Neural crest cell (in vitro differentiated cells): ENCODE results near the gene EXPH5. TPM values are rescaled to one million over a fixed set of nuclear protein-coding genes. Genes with fewer than 3 reads are reported as not detected.

Source experiments
- DNase-seq: peaks from one replicate; pipeline ENCODE4 v3.0.0; 2021; ENCODE audit warnings: low read depth, mixed read lengths, low spot score
- H3K27ac Mint-ChIP-seq: one replicate; pipeline ENCODE4 v1.8.0; 2021; ENCODE audit warnings: mild to moderate bottlenecking, mixed read lengths; ENCODE audit not compliant: unreplicated experiment
- H3K27me3 Mint-ChIP-seq: 2 replicates; pipeline ENCODE4 v1.8.0; 2021; ENCODE audit warnings: low read depth, mild to moderate bottlenecking, mixed read lengths
- H3K36me3 Mint-ChIP-seq: 2 replicates; pipeline ENCODE4 v1.8.0; 2021; ENCODE audit warnings: low read depth, mild to moderate bottlenecking, mixed read lengths
- H3K4me1 Mint-ChIP-seq: 2 replicates; pipeline ENCODE4 v1.8.0; 2021; ENCODE audit warnings: mixed read lengths
- H3K4me3 Mint-ChIP-seq: one replicate; pipeline ENCODE4 v1.8.0; 2021; ENCODE audit warnings: mild to moderate bottlenecking, mixed read lengths
- H3K9me3 Mint-ChIP-seq: 2 replicates; pipeline ENCODE4 v1.8.0; 2021; ENCODE audit warnings: mixed read lengths
- total RNA-seq: library from RNA; stranded (reverse); gene quantifications from 2 replicates; pipeline ENCODE4 v1.2.1, GENCODE V29; 2021
- TF ChIP-seq, protein P1 (sequence below): fragments of 200-600 bp; sonication (generic); conservative IDR thresholded peaks from 2 replicates; pipeline ENCODE4 v1.5.0; 2021; ENCODE audit warnings: antibody characterized with exemption, mild to moderate bottlenecking

EXPH5 gene
- total RNA-seq, 1 donor from 2014 or later, result 0.68 TPM

DNA sequence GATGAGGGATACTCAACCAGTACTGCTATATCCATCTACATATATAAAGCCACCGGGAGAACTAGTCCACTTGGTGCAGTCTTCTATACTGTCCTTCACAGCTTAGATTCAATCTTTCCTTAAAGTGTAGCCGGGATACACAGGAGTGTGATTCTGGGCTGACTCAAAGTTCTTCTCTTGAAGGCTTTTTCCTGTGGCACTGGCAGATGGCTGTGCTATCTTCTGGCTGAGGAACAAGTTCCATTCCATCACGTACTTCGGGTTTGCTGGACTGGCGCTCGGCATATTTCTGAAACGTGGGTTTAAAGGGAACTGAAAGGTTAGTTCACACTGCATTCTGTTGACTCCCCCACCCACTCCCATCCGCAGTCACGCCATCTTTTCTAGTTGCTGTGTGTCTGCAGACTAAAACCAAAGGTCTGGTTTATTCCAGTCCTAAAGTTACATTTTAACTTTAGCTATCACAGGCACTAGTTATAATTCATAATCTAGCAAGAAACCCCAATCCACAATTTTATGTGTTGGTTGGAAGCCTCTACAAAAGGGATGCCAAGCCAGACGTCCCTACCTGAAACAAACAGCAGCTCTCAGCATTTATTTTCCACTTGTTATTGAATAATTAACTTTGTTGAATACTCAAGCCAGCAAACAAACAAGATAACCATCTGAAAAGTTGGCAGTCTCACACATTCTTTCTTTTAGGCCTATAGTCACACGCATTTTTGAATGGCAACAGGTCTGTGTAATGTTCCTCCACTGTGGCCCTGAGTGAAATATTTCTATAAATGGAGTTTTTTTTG is 118.7 kb downstream of the EXPH5 start:
- TF ChIP-seq, protein P1, sequence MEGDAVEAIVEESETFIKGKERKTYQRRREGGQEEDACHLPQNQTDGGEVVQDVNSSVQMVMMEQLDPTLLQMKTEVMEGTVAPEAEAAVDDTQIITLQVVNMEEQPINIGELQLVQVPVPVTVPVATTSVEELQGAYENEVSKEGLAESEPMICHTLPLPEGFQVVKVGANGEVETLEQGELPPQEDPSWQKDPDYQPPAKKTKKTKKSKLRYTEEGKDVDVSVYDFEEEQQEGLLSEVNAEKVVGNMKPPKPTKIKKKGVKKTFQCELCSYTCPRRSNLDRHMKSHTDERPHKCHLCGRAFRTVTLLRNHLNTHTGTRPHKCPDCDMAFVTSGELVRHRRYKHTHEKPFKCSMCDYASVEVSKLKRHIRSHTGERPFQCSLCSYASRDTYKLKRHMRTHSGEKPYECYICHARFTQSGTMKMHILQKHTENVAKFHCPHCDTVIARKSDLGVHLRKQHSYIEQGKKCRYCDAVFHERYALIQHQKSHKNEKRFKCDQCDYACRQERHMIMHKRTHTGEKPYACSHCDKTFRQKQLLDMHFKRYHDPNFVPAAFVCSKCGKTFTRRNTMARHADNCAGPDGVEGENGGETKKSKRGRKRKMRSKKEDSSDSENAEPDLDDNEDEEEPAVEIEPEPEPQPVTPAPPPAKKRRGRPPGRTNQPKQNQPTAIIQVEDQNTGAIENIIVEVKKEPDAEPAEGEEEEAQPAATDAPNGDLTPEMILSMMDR, result no peak
- no peak for DNase-seq
- H3K27ac Mint-ChIP-seq, result no peak overlapping the region

DNA sequence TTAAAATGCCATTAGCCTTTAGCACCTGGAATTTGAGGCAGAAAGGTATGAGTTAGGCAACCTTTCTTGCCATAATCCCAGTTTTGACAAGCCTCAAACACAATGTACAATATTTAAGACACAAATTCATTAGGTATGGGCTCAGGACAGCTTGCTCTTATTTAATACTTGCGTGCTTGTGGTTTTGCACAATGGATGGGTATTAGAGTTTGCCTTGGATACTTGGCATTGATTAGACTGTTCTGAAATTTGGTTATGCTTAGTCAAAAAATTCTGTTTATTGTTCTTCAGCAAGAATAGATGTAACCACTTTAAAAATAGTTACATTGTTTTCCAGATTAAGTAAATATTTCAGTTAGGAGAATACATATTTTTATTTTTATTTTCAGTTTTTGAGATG is 120.9 kb downstream of the EXPH5 start:
- Mint-ChIP-seq H3K36me3 (peaks cover 6% of the 10 kb centered on the region), H3K27me3 (no peaks in the 10 kb centered on the region), H3K4me1 (peaks cover under 1% of the 10 kb centered on the region), H3K9me3 (no peaks in the 10 kb centered on the region), H3K27ac (no peak overlapping the region), H3K4me3 (no peak overlapping the region)
- TF ChIP-seq, protein P1, result no peak
- DNase-seq, result no peak

More for the DNA sequence above, 118.7 kb downstream of the EXPH5 start:
- no peak overlapping the region for H3K4me3 Mint-ChIP-seq
- no peaks in the 10 kb centered on the region for H3K4me1 Mint-ChIP-seq
- H3K36me3 Mint-ChIP-seq, result peaks cover 10% of the 10 kb centered on the region
- H3K9me3 Mint-ChIP-seq, result no peaks in the 10 kb centered on the region
- H3K27me3 Mint-ChIP-seq, result no peaks in the 10 kb centered on the region

DNA sequence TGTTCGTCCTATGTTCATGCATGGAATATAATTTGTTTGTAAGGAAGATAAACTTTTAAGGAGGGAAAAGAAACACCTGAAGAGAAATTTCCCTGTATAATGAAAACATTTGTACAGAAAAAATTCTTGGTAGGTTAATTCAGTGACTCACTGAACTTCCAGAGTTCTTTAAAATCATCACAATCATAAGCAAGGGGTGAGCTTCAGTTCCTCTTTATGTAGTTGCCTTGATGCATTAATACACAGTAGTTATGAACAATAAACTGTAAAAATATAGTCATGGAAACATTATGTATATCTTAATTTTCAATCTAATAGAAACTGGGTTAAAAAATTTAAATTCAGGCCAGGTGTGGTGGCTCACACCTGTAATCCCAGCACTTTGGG is 125.1 kb downstream of the EXPH5 start:
- DNase-seq, result no peak
- H3K27ac Mint-ChIP-seq, result no peak overlapping the region
- H3K4me3 Mint-ChIP-seq, result peak overlapping the region; percentile 99
- H3K4me1 Mint-ChIP-seq, result peaks cover 15% of the 10 kb centered on the region
- H3K9me3 Mint-ChIP-seq, result no peaks in the 10 kb centered on the region
- H3K36me3 Mint-ChIP-seq, result peaks cover 6% of the 10 kb centered on the region
- TF ChIP-seq, protein P1, result no peak
- no peaks in the 10 kb centered on the region for H3K27me3 Mint-ChIP-seq

- peak; percentile 93 for DNase-seq
- no peaks in the 10 kb centered on the region for H3K27me3 Mint-ChIP-seq
- peak within 1 kb of the TSS; percentile 99 for H3K4me3 Mint-ChIP-seq
- H3K4me1 Mint-ChIP-seq, result peaks cover 15% of the 10 kb centered on the region
- peaks cover 6% of the 10 kb centered on the region for H3K36me3 Mint-ChIP-seq
- H3K27ac Mint-ChIP-seq, result peak within 1 kb of the TSS; percentile 100
- TF ChIP-seq, protein P1, result no peak
- H3K9me3 Mint-ChIP-seq, result no peaks in the 10 kb centered on the region
Measured at GRCh38 chr11:108467091-108467823, 126.3 kb downstream of the EXPH5 start, which contains the start of gene C11orf65. Gene C11orf65, minus strand, starts transcription at chr11:108467529. Its CDS starts 5,970 bp downstream, at chr11:108461559.

DNA sequence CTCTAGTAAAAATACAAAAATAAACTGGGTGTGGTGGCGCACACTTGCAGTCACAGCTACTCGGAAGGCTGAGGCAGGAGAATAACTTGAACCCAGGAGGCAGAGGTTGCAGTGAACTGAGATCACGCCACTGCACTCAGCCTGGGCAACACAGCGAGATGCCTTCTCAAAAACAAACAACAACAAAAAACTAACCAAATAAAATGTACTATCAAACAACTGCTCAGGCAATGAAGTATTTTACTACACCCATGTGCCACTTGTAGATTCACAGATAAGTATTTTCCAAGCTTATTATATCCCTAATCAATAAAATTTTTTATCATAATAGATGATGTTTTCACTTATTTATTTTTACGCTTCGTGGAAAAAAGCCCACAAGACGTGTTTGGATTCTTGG is 127.2 kb downstream of the EXPH5 start:
- Mint-ChIP-seq H3K36me3 (peaks cover 6% of the 10 kb centered on the region), H3K27ac (peak overlapping the region; percentile 62), H3K4me3 (peak overlapping the region; percentile 99), H3K4me1 (peaks cover 15% of the 10 kb centered on the region), H3K27me3 (no peaks in the 10 kb centered on the region), H3K9me3 (no peaks in the 10 kb centered on the region)
- TF ChIP-seq, protein P1, result no peak
- no peak for DNase-seq

Other genes starting within 250 kb of the EXPH5 start
- 1.0 and 1.1 TPM in 2 replicates for gene C11orf65, start 126.2 kb downstream of the EXPH5 start, total RNA-seq
- 30.9 and 31.2 TPM in 2 replicates for gene POGLUT3, start 95.4 kb downstream of the EXPH5 start, total RNA-seq
- 38.5 and 43.0 TPM in 2 replicates for gene DDX10, start 71.3 kb upstream of the EXPH5 start, total RNA-seq